ENCODE results near the gene CLDN9. TPM values are rescaled to one million over a fixed set of nuclear protein-coding genes. Genes with fewer than 3 reads are reported as not detected.

CLDN9 gene
- total and polyA plus RNA-seq, 2 donors (not counting 1 experiment from before 2014, with no cell fraction given) = 0.04 TPM; not detected in 1

DNA sequence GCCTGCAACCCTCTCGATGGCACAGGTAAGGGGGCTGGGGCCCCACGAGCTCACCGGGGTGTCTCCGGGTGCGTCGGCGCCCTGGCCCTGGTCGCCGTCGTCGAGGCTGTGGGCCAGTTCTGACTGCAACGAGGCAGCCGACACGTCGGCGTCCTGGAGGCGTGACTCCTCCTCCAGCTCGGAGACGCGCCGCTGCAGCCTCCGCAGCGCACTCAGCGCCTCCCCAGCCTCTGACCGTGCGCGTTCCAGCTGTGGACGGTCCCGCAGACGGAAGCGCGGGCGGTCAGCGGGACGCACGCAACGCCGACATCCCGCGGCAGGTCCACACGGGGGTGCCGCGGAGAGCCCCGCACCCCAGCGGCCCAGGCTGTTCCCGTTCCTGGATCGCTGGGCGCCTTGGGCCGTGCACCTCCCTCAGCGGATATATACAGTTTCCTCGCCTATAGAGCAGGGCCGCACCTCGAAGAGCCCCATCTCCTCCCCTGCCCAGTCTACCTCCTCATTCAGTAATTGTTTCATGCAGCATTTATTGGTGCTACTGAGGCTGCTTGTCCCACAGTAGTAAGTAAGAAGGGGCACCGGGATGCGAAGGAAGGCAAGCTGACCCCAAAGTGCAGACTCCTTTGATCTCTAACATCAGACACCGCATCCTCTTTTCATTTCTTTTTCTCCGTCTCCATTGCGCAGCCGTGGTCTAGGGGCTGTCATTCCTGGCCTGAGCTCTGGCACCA lies 16.9 kb downstream of the CLDN9 start:
- Mint-ChIP-seq H3K9me3 (ENCODE audit: insufficient read depth) (no peaks in the 10 kb centered on the region), H3K27ac (no peak overlapping the region), H3K27me3 (peaks cover 39% of the 10 kb centered on the region), H3K4me1 (peaks cover 20% of the 10 kb centered on the region), H3K4me3 (peak overlapping the region; percentile 35)
- Histone ChIP-seq H3K79me2 (ENCODE audit: control insufficient read depth, insufficient read depth, low read length) (peaks cover 15% of the 10 kb centered on the region), H3K27me3 (replicated peaks in 1 of 4; ENCODE audit: control extremely low read depth in 1 of 4, control insufficient read depth in 3 of 4, insufficient read depth in 4 of 4, low read length in 3 of 4) (peaks cover 0 to 58% (median 27%) of the 10 kb centered on the region in 4 experiments), H3K27ac (ENCODE audit: low read length in 2 of 2) (no peak overlapping the region), H2AFZ (ENCODE audit: insufficient read depth, low read depth, low read length, poor library complexity, severe bottlenecking) (peak overlapping the region; percentile 14), H3K36me3 (replicated peaks in 1 of 2; ENCODE audit: control extremely low read depth in 1 of 2, control insufficient read depth in 1 of 2, extremely low read depth in 1 of 2, insufficient read depth in 2 of 2, low read length in 1 of 2) (peaks cover 0 to 18% of the 10 kb centered on the region in 2 experiments), H3K9ac (ENCODE audit: low read length) (no peak overlapping the region), H4K20me1 (ENCODE audit: control insufficient read depth, insufficient read depth, low read length, poor library complexity, severe bottlenecking) (peaks cover 47% of the 10 kb centered on the region), H3K9me3 (ENCODE audit: control extremely low read depth in 1 of 3, control insufficient read depth in 2 of 3, insufficient read depth in 1 of 3, low read length in 2 of 3) (peaks cover 0 to 17% (median 0%) of the 10 kb centered on the region in 3 donors), H3K4me1 (ENCODE audit: control insufficient read depth in 2 of 2, insufficient read depth in 2 of 2, low read length in 2 of 2) (peaks cover 25 to 28% of the 10 kb centered on the region in 2 donors), H3K4me2 (replicated peaks; ENCODE audit: low read depth, low read length, poor library complexity, severe bottlenecking) (peak overlapping the region; percentile 57), H3K4me3 (ENCODE audit: control extremely low read depth in 1 of 5, extremely low read depth in 1 of 5, insufficient read depth in 1 of 5, low read depth in 2 of 5, low read length in 4 of 5) (no peak overlapping the region)
- WGBS (ENCODE audit: insufficient coverage) = 10% methylated on average over 59 of the region's 59 CpGs
- POLR2A ChIA-PET = interaction anchor here (0.6 to 2.3 kb wide), 2 partner anchors 27 to 100 kb away, joined by 3 to 10 read pairs; no protein-coding TSS in a partner anchor
- peak; percentile 54 for DNase-seq
- intact Hi-C loops (cut with micrococcal nuclease) = loop anchor here (2.0 to 10.0 kb wide), 3 partner anchors 29 to 1725 kb away; partner anchors contain the start of genes UBE2I and ZNF263
- ATAC-seq (ENCODE audit: low read depth) = no peak
- TF ChIP-seq EZH2 (IDR thresholded peaks at IDR 0.05; ENCODE audit: borderline replicate concordance, insufficient read depth, low read depth, low read length, poor library complexity, severe bottlenecking) = no peak
- TF ChIP-seq, protein P1, sequence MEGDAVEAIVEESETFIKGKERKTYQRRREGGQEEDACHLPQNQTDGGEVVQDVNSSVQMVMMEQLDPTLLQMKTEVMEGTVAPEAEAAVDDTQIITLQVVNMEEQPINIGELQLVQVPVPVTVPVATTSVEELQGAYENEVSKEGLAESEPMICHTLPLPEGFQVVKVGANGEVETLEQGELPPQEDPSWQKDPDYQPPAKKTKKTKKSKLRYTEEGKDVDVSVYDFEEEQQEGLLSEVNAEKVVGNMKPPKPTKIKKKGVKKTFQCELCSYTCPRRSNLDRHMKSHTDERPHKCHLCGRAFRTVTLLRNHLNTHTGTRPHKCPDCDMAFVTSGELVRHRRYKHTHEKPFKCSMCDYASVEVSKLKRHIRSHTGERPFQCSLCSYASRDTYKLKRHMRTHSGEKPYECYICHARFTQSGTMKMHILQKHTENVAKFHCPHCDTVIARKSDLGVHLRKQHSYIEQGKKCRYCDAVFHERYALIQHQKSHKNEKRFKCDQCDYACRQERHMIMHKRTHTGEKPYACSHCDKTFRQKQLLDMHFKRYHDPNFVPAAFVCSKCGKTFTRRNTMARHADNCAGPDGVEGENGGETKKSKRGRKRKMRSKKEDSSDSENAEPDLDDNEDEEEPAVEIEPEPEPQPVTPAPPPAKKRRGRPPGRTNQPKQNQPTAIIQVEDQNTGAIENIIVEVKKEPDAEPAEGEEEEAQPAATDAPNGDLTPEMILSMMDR (IDR thresholded peaks at IDR 0.05) = no peak
- CTCF ChIA-PET = interaction anchor here (0.7 to 8.9 kb wide), 11 partner anchors 8 to 133 kb away, joined by 3 to 213 read pairs (median 10); partner anchors contain the start of genes CLDN9 and TNFRSF12A
